Measurements from ENCODE around the gene XIAP.
"Not testable (repeated sequence)": the region's sequence is repeated elsewhere in the genome, so short reads cannot be mapped to it uniquely, and the experiment has no call there.

XIAP gene

GRCh38 chrX:123859846-123860838 lies at the start of gene XIAP:
TSS of gene XIAP (plus strand) at chrX:123860053. CDS start at chrX:123885663, 25,610 bp downstream.
- peak; percentile 26 for DNase-seq

- no peak for DNase-seq
Measured at GRCh38 chrX:123814343-123814742, 45.5 kb upstream of the XIAP start.

GRCh38 chrX:123814934-123815394 lies 44.9 kb upstream of the XIAP start:
- DNase-seq: not testable (repeated sequence)

GRCh38 chrX:123817288-123817894 lies 42.5 kb upstream of the XIAP start:
- no peak for DNase-seq

GRCh38 chrX:123818243-123818642 lies 41.6 kb upstream of the XIAP start:
- DNase-seq: no peak

- no peak for DNase-seq
Measured at GRCh38 chrX:123822965-123823364, 36.9 kb upstream of the XIAP start.

- DNase-seq: no peak
Measured at GRCh38 chrX:123830309-123830708, 29.5 kb upstream of the XIAP start.

- DNase-seq: peak; percentile 50
Measured at GRCh38 chrX:123833387-123833786, 26.5 kb upstream of the XIAP start.

GRCh38 chrX:123834116-123834515 lies 25.7 kb upstream of the XIAP start:
- no peak for DNase-seq

GRCh38 chrX:123835661-123836371 lies 24.0 kb upstream of the XIAP start:
- no peak for DNase-seq

GRCh38 chrX:123845129-123845528 lies 14.7 kb upstream of the XIAP start:
- not testable (repeated sequence) for DNase-seq

GRCh38 chrX:123846577-123847038 lies 13.2 kb upstream of the XIAP start:
- no peak for DNase-seq

- DNase-seq: no peak
Measured at GRCh38 chrX:123847056-123847455, 12.8 kb upstream of the XIAP start.

GRCh38 chrX:123849096-123849495 lies 10.8 kb upstream of the XIAP start:
- DNase-seq: no peak

GRCh38 chrX:123849906-123850305 lies 9.9 kb upstream of the XIAP start:
- not testable (repeated sequence) for DNase-seq

GRCh38 chrX:123851079-123851478 lies 8.8 kb upstream of the XIAP start:
- no peak for DNase-seq

- DNase-seq: no peak
Measured at GRCh38 chrX:123854329-123854728, 5.5 kb upstream of the XIAP start.

- DNase-seq: peak; percentile 38
Measured at GRCh38 chrX:123859409-123859845, 426 bp upstream of the XIAP start.

- no peak for DNase-seq
Measured at GRCh38 chrX:123860983-123861382, 1.1 kb downstream of the XIAP start.

- no peak for DNase-seq
Measured at GRCh38 chrX:123869488-123869887, 9.6 kb downstream of the XIAP start.

- no peak for DNase-seq
Measured at GRCh38 chrX:123871309-123871708, 11.5 kb downstream of the XIAP start.

GRCh38 chrX:123873956-123874355 lies 14.1 kb downstream of the XIAP start:
- no peak for DNase-seq

GRCh38 chrX:123876177-123876576 lies 16.3 kb downstream of the XIAP start:
- DNase-seq: no peak

Measured in activated T-cell treated with anti-CD3 and anti-CD28 coated beads for 4 hours (primary cell).